HG03045 (cell line): ENCODE data around the gene MYLK4.

ENCODE experiments used
- ATAC-seq: cut with Tn5 transposase; IDR thresholded peaks from one replicate; pipeline ENCODE4 v1.9.1; 2021; ENCODE audit warnings: mild to moderate bottlenecking, moderate library complexity; ENCODE audit not compliant: unreplicated experiment

MYLK4 gene

DNA sequence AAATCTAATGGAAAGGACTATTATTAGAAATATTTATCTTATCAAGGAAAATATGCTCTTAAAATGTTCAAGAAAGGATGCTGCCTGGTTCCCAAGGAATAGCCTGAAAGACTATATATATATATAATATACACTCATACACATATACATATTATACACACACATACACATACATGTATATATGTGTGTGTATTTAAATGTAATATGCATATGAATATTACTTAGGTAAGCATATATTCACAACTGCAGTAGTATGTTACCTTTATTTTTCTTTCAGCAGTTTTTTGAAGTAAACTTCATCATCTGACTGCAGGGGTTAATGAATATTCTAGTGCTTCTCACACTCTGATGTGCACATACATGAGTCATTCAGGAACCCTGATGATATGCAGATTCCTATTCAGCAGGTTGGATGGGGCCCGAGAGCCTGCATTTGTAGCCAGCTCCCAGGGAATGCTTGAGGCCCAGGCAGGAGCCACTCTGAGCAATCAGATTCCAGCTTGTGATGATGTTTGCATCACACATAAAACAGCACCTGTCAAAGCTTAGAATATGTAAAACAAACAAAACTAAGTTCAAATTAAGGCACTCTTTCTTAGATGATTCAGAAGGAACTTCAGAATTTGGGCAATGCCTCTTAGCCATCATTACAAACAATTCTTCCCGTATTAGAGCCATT is 16.1 kb downstream of the MYLK4 start:
- ATAC-seq: no peak

- no peak for ATAC-seq
Measured at GRCh38 chr6:2733736-2734480, 16.8 kb downstream of the MYLK4 start.

DNA sequence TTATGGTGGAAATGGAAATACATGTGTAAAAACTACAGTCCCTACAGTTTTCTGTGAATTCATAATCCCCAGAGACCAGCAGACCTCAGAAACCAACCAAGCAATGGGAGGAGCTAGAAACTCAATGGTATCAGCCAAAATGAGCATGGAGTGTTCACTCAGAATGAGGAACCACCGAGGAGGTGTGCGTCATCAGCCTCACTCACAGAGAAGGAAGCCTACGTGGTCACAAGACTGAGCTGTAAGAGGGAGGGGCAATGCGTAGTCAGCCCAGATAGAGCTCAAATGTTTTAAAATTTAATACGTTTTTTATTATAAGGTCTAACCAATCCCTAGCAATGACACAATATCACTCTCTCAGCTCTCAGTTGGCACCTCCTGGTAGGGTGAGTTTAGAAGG is 17.4 kb downstream of the MYLK4 start:
- peak; percentile 84 for ATAC-seq

DNA sequence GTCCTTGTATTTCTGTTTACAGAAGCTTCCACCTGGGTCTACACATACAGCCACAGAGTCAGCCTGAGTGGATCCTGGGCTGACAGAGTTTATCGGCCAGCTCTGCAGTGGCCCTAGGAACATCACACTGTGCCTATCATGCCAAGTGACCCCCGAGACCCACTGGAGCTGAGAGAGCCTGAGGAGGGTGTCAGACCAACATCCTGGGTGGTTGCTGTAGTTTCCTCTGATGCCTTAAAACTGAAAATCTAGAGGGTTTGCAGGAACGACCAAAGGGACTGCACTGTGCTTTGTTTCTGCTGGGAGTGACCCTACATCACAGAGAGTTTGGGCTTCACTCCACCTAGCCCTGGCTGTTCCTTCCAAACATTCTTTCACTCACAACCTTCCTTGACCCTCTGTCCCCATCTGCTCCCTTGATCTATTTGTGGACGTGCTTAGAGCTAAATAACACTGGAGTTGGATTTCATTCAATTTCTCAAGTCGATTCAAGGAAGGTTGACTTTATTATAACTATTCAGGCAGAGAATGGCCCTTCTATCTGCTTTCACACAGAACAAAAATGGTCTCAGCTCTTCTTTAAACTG is 18.1 kb downstream of the MYLK4 start:
- ATAC-seq: no peak

DNA sequence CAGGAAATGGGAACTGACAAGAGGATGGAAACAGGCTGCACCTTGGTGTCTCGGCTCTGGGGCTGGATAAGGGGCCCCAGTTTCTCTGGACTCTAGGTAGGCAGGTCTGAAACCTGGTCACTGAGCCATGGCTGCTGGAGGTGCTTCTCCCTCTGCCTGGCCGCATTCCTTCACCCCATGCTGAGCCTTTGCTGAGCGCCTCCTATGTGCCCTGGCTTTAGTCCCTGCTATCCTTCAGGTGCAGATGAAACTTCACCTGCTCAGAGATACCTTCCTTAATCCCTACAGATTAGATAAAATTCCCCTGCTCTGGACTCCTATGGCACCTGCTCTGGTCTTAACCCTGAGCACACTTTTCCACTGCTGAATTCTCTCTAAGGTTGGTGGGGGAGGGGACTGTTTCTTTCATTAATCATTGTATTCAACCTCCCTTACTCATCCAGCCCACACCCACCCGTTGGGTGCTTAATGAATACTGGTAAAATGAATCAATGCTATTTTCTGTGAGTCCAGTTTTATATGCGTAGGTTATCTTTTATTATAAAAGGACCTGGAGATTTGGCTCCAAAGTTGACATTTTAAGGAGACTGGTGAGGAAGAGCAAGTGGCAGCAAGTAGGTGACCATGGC is 19.3 kb downstream of the MYLK4 start:
- ATAC-seq: no peak

DNA sequence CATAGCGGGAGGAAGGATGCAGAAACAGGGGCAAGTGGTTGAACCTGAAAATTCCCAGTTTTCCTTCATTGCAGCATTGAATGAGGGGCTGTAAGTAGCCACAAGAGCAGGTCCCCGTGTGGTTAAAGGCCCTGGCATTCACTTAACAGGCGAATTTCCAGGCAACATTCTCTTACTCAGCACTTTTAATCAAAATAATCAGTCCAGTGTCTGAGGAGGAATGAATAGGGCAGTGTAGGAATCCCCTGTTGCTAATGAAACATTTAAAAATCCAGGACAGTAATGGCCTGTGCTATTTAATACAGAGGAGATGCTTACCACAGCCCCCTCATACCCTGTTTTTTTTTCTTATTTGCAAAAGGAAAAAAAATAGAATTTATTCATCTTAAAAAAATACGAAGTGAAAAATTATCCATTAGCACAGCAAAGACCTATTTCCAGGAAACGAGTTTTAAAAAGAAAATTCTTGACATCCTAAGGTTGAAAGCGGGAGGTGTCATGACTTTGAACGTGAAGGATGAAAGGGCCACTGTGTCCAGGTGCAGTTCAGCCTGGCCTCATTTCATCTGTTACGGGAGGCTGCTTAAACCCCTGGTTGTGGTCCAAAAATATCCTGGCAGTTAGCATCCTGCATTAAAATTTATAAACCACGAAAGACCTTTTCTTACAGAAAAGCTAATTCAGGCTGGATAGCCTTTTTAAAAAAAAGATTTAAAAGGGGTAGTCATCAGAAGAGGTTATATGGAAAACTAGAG is 20.2 kb downstream of the MYLK4 start:
- ATAC-seq: no peak

- ATAC-seq: no peak
Measured at GRCh38 chr6:2729921-2730320, 20.8 kb downstream of the MYLK4 start.

DNA sequence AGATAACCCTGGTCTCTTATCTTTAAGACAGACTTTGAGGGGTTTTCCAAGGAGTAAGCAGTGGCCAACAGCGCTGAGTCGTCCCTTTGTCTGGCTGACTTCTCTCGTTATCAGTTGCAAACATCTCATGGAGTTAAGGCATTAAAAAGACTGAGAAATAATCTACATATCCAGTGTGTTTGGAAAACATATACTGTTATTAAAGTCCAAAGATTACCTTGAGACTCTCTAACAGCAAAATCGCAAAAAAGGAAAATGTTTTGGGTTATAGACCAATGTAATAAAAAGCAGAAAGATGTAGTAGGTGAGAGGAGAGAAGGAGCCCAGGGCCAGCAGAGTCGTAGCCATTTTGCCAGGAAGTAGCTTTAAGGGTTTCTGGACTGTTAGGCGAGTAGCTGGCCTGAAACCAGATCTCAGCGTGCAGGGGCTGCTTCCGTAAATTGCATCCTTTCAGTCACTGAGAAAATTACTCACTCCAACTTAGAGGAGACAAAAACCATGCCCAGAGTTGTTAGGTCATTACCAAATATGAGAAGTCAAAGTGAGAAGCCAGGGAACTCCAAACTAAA is 24.6 kb downstream of the MYLK4 start:
- ATAC-seq: no peak

- ATAC-seq: no peak
Measured at GRCh38 chr6:2725364-2725988, 25.2 kb downstream of the MYLK4 start.

DNA sequence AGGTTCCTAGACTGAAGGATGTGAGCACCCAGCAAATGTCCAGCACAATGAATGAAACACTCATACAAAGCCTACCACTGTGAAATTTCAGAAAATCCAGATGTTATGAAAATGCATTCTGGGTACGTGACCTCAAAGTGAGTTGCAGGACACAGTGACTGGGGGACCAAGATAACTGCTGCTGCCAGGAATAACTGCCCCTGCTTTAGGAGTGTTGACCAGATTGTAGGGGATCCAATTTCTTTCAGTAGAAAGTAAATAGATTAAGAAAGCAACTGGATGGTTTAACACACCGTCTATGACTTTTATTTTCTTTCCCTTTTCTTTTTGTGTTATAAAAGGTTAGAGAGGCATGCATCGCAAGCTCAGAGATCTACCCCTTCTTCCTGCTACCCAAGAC is 29.5 kb downstream of the MYLK4 start:
- no peak for ATAC-seq

- no peak for ATAC-seq
Measured at GRCh38 chr6:2719093-2719455, 31.6 kb downstream of the MYLK4 start.

GRCh38 chr6:2718334-2719092 is 32.2 kb downstream of the MYLK4 start:
- ATAC-seq: no peak

- ATAC-seq: no peak
Measured at GRCh38 chr6:2716936-2717700, 33.6 kb downstream of the MYLK4 start.

GRCh38 chr6:2715737-2716136 is 35.0 kb downstream of the MYLK4 start:
- ATAC-seq: no peak

DNA sequence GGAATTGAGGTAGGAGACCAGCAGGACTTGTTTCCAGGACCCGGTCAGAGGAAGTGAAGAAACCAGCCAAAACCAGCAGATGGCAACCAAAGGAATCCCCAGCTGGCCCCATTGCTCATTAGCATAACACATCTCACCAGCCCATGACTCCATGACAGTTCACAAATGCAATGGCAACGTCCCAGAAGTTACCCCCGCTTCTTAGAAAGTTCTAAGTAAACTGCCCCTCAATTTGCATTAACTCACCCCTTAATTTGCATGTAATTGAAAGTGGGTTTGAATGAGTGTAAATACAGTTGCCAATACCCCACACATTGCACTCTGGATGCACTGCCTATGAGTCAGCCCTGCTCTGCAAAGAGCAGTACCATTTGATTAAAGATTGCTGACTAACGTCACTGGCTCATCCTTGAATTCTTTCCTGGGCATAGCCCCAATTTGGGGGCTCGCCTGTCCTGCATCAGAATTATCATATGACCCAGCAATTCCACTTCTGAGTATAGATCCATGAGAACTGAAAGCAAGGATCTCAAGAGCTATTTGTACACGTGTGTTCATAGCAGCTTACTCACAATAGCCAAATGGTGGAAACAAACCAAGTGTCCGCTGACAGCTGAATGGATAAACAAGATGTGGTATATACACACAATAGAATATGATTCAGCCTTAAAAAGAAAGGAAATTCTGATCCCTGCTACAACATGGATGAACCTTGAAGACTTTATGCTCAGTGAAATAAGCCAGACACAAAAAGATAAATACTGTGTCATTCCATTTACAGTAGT is 36.4 kb downstream of the MYLK4 start:
- no peak for ATAC-seq

GRCh38 chr6:2713473-2714110 is 37.1 kb downstream of the MYLK4 start:
- ATAC-seq: no peak

DNA sequence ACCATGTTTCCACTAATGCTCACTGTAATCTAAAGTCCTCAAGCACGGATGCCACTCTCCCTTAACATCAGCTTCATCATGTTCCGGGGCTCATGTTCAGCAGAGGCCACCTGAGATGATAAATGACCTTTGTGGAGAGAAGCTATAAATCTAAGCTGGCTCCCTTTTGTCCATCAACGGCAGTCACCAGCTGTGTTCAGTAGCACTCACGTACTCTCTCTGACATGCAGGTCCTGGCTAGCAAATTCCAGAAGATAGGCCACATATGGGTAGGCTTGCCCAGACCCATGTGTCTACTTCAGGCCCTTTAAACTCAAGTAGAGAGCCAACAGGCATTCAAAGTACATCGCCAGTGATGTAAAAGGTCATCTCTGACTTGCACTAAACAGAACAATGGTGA is 38.6 kb downstream of the MYLK4 start:
- ATAC-seq: no peak

- ATAC-seq: no peak
Measured at GRCh38 chr6:2710412-2710811, 40.3 kb downstream of the MYLK4 start.
